OCI-LY1 (cell line): ENCODE results near the gene C3.

Experiments used
- CTCF ChIP-seq: fragments of 200-600 bp; sonication (generic), shearing (Covaris generic); IDR thresholded peaks from 2 replicates; pipeline ENCODE4 v1.5.1; 2017; ENCODE audit warnings: mild to moderate bottlenecking, antibody characterized with exemption, low read length, moderate library complexity, mixed read lengths
- EZH2 ChIP-seq: fragments of 200-600 bp; sonication (generic), shearing (Covaris generic); IDR thresholded peaks from 2 replicates; pipeline ENCODE4 v1.8.0; 2017; ENCODE audit warnings: borderline replicate concordance, mixed run types, mild to moderate bottlenecking, antibody characterized with exemption, low read length, moderate library complexity, mixed read lengths

- TF ChIP-seq EZH2, result no peak
- TF ChIP-seq CTCF, result no peak
Observed at GRCh38 chr19:6754653-6755463, 34.4 kb upstream of the C3 start.
